ENCODE data around the gene CFLAR.

GRCh38 chr2:201200345-201200744 lies 84.4 kb downstream of the CFLAR start:
- TF ChIP-seq POLR2A (IDR thresholded peaks at IDR 0.05; ENCODE audit: borderline replicate concordance, extremely low read depth, insufficient read depth, insufficient read length), result no peak
- TF ChIP-seq CTCF (IDR thresholded peaks at IDR 0.05 in 2 of 3, conservative IDR thresholded peaks at IDR 0.05 in 1 of 3; ENCODE audit: borderline replicate concordance in 1 of 3, insufficient read depth in 1 of 3, low read depth in 2 of 3, low read length in 2 of 3), result no peak
- no peak for TF ChIP-seq ZFX (IDR thresholded peaks at IDR 0.05)
- TF ChIP-seq REST (IDR thresholded peaks at IDR 0.05; ENCODE audit: low read depth), result no peak
- TF ChIP-seq SP1 (IDR thresholded peaks at IDR 0.05; ENCODE audit: low read depth), result no peak
- TF ChIP-seq ATF3 (IDR thresholded peaks at IDR 0.05), result no peak
- no peak for TF ChIP-seq RAD21 (IDR thresholded peaks at IDR 0.05; ENCODE audit: low read depth)
- TF ChIP-seq EZH2 (IDR thresholded peaks at IDR 0.05), result no peak
- TF ChIP-seq FOSL1 (IDR thresholded peaks at IDR 0.05; ENCODE audit: low read depth), result no peak
- no peak for TF ChIP-seq YY1 (IDR thresholded peaks at IDR 0.05; ENCODE audit: extremely low read depth, insufficient replicate concordance, low read depth, low read length)
- no peak for TF ChIP-seq TCF7L2 (IDR thresholded peaks at IDR 0.05; ENCODE audit: borderline replicate concordance, extremely low read depth, insufficient read depth, insufficient read length)

Measured in HCT116 (cell line).